ENCODE results near the gene GALNT14. TPM values are rescaled to one million over a fixed set of nuclear protein-coding genes. Genes with fewer than 3 reads are reported as not detected.

The GALNT14 gene
- total RNA-seq, 1 experiment from 2014 or later: 68.4 TPM

DNA sequence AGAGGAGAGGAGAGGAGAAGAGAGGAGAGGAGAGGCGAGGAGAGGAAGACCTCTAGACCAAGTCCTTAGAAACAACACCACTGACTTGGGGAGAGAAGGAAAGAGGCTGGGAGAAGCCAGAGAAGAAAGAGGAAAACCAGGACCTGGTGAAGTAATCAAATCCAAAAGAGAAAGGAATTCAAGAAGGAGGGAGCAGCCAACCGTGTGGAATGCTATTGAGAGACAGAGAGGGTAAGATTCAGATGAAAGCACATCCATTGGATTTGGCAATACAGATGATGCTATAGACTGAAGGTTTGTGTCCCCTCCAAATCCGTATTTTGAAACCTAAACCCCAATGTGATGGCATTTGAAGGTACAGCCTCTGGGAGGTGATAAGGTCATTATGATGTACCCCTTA, 50.7 kb downstream of the GALNT14 start:
- no peak for DNase-seq (ENCODE audit: low spot score)

DNA sequence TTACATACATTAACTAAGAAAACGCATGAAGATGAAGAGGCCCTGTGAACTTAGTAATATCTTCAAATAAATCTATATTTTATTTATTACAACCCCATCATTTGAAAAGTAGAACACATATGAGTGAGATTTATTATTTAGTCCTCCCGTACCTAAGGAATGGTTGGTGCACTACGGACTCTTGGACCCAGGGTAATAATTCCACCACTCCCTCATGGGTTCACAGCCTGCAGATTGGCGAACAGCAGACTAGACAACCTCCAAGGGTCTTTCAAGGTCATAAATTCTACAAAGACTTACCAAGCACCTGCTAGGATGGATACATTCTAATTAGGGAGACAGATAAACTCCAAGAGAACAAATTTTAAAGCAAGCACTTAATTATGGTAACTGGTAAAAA, 51.6 kb downstream of the GALNT14 start:
- no peak for DNase-seq (ENCODE audit: low spot score)

DNA sequence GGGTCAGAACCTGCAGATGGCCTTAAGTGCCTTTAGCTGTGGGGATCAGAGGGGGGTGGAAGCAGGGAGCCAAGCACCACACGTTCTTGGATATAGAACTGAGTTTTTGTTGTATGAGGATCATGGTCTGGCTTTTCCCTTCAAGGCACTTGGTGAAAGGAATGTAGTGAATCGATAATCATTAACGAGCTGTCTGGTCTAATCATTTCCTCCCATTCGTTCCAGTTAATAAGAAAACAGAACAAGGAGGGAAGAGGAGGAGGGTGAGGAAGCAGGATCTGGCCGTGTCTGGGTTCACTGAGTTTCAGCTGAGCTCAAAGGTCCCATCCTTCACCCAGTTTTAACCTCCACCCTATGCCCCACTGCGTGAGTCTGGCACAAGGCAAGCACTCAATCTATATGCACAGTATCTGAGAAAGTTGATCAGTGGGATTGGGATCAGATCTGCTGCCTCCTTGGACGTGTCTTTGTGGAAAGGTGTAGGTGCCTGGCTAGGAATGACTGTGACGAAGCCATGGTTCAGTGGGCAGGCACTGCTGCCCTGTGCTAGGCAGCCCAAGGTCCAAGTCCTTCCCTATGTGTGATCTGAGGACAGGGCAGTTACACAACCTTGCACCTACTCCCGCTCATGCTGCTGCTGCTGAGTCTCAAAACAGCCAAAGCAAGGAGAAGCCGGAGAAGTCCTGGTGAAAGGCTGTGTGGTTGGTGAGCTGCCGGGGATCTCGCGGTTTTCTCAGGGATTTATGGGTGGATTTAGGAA, 54.8 kb downstream of the GALNT14 start:
- DNase-seq (ENCODE audit: low spot score): peak; percentile 69

DNA sequence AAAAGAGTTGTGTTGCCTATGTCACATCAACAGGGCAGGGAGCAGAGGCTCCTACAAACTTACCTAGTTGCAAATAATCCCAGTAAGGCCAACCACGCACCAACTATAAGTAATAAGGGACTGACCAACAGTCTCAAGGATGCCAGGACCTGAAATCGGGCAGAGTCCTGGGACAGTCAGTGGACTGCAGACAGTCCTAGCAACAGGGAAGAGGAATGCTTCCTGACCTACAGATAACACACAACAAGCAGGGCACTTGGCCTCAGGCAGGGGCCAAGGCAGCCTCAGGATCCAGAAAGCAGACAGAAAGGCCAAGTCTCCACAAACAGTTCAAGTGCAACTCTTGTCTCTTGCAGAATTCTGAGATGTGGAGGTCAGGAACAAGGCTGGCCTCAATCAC, 56.2 kb downstream of the GALNT14 start:
- DNase-seq (ENCODE audit: low spot score): no peak

DNA sequence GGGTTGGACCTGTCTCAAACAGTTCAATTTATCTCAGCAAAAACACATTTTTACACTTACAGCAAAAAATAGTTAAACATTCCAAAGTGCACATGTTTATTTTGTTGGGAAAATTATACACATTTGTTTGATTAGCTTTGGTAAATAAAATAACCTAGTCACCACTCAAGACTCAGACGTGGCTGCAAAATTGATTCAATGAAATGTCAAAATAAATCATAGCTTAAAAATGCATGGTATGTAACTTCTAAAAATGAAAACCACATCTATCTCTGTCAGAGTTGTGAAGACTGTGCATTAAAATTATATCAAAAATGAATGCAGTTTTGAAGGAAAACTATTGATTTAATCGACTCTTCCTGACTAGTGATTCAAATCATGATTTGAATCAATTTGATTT, 56.7 kb downstream of the GALNT14 start:
- no peak for DNase-seq (ENCODE audit: low spot score)

DNA sequence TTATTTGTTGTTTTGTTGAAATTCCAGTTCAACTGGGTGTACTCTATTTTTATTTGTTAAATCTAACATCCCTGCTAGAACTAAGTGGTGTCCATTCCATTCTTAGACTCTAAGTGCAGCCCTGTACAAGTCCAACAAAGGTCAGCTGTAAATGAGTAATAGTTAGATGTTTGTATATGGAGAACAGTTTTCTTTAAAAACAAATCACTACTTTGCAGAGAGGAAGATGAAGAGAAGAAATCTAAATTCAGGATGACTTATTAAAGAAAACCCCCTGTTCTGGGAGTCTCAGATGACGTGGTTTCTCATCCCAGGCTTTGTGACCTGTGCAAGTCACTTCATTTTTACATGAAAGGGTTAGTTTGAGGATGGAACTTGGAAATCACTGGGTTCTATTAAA, 57.9 kb downstream of the GALNT14 start:
- no peak for DNase-seq (ENCODE audit: low spot score)

DNA sequence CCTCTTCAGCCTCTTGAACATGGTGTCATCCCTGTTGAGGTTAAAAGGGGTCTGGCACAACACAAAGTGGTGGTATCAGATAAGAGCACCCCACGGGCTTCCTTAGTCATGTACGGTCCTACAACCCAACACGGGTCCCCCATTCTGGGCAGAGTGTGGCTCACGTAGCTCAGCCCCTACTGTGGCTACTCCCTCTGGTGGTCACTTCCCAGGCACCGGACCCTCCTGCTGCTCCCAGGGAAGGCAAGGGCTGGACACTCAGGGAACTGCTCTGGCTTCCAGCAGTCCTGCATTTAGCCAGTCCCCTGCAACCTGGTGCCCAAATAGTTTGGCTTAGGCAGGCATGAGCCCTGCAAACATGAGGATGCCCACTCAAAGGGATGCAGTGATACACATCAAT, 58.6 kb downstream of the GALNT14 start:
- no peak for DNase-seq (ENCODE audit: low spot score)

DNA sequence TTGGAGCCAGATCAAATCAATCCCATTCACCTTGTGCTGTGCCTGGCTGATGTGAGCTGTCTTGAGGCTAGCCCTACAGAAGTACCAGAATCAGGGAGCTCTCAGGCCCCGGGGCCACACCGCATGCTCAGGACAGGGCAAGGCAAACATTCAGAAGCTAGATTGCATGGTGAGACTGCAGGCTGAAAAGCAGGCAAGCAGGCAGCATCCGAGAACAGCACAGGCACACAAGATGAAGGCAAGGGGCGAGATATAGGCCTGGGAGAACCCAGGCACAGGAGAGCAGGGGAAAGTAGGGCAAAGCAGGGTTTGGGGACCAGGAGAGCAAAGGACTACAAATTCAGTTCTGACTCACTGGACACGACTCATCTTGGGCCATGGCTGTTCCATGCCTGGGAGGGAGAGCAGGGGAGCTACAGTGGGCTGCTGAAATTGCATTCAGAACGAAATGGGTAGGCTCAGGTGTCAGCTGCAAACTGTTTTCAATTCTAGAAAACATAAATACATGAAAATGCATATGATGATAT, 59.6 kb downstream of the GALNT14 start:
- DNase-seq (ENCODE audit: low spot score): no peak

DNA sequence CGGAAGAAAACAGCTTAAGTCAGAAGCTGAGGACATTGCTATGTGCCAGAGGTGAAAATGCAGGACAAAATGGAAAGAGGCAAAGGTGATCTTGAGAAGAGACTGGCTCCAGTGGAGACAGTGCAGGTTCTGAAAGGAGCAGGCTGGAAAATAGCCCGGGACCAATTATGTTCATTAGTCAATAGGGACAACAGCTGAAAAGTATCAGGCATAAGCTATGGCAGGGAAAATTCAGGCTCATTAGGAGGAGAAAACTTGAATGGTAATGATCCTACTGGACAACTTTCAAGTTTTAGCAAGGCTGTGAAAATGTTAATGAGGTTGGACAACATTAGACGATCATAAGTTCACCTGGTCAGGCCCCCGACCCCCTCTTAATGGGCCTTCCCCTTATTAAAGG, 60.2 kb downstream of the GALNT14 start:
- DNase-seq (ENCODE audit: low spot score): no peak

DNA sequence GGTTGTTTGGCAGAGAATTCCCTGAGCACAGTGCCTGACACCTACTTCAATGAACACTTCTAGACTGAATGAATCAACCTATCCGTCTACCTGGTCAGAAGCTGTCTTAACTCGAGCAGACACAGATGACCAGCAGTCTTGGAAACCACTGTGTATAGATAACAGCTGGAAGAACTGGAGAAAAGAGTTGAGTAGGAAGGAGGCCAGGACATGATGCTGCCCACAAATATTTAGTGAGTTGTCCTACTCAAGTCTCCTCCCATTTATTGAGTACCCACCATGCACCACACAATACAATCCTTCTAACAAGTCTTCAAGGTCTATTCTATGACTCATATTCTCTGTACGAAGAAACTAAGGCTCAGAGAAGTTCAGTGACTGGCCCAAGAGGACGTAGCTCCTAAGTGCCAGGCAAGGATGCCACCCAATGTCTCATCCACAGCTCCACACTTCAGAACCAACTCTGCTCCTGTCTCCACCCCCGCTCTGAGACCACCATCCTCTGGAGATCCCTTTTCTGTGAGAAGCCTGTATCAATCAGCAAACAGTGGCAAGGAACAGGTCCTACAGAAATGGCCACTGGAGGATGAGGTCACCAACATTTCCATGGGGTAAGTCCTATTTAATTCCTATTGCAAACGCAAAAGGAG, 62.2 kb downstream of the GALNT14 start:
- DNase-seq (ENCODE audit: low spot score): no peak

DNA sequence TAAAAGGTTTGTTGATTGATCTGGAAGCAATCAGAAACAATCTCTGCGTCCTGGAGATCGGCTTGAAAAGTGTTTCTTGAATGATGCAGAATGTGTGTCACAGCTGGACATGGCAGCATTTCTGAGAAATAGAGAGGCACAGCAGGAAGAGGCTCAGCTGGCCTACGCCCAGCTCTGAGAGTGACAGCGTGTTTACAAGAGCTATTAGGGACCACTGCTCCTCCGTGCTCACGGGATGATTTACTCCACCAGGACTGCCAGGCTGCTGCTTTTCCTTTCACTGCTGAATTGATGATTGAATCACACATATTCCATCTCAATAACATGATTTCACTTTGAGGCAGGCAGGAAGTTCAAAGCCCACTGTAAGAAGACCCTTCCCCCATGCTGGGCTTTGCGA, 62.8 kb downstream of the GALNT14 start:
- no peak for DNase-seq (ENCODE audit: low spot score)

DNA sequence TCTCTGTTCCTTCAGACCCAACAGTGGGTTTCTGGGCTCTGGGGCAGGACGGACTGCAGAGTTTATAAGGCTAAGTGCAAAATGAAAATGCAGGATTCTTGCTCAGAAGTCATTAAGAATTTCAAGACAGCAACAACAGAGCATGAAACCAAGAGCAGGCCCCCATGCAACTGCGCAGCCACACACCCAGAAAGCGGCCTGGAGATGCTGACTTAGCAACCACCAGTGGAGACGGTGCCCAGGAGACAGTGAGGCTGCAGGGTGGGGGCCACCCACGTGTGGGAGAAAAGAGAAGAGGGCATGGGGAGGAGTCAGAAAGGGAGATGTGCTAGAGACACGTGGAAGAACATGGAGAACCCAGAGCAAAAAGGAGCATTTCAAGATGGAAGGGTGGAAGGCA, 66.5 kb downstream of the GALNT14 start:
- no peak for DNase-seq (ENCODE audit: low spot score)

DNA sequence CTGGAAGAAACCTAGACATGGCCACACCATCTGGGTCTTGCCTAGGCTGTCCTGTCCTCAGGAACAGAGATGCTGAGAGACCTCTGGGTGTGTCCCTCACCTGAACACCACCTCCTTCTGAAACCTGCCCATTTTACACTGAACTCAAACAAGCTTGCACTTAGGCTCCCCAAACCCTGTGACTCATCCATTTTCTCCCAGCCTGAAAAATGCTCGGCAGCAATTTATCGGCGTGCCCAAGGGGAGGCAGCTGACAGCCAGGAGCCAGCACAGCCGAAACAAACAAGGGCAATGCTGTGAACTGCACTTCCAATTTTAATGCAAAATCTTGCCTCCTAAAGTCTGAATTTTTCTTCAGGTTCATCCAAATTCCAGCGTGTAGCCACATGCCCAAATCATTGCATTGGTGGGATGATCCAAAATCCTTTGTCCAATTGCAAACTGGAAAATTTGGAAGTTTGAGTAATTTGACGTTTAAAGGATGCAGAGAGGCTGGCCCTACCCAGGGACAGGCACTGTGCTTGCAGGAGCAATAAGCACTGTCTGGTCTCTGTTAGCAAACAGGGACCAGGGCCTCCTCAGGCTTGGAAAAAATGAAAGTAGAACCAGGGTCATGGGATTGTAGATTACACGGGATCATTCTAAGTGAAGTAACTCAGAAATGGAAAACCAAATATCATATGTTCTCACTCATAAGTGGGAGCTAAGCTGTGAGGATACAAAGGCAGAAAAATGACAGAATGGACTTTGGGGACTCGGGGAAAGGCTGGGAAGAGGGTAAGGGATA, 67.7 kb downstream of the GALNT14 start:
- no peak for DNase-seq (ENCODE audit: low spot score)

DNA sequence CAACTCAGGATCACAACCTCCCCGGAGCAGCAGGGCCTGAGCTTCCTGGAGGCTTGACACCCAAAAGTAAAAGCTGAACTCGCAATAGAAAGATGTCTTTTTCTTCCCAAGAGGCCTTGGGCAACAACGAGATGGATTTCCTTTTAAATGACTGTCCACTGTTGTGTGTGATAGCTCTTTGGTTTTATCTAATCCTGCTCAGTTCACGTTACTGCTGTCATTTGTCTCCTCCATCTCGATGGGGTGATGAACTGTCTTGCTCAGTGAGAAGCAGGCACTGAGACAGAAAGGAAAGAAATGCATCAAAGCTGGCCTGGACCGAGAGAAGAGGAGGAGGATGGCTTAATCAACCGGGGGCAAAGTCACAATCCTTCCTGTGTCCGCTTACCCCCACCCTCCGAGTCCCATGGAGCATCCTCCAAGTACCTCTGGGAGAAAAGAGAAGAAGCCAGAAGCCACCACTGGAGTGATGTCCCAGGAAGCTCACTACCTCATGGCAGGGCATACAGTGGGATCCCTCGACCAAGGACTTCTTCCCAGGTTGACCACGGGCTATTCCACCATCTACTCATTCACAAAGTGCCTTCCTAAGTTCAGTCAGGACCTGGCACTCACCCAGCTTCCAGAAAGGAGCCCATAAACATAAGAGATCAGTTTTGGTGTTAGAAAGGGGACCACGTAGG, 68.5 kb downstream of the GALNT14 start:
- no peak for DNase-seq (ENCODE audit: low spot score)

DNA sequence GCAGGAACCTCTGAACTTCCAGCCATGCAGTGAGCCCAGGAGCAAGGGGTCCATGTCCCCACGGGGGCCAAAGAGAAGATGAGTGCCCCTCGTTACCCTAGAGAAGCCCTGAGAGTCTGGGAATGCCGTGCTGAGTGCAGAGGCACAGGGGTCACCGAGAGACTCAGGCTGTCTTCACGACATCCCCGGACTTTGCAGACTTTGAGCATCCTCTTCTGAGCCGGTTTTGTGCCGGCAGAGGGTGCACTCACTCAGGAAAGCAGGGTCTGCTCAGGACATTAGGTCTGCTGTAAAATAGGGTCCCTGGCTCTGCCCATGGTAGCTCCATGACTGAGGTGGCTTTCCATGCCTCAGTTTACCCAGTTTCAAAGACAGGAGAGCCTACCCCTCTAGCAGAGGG, 71.0 kb downstream of the GALNT14 start:
- no peak for DNase-seq (ENCODE audit: low spot score)

DNA sequence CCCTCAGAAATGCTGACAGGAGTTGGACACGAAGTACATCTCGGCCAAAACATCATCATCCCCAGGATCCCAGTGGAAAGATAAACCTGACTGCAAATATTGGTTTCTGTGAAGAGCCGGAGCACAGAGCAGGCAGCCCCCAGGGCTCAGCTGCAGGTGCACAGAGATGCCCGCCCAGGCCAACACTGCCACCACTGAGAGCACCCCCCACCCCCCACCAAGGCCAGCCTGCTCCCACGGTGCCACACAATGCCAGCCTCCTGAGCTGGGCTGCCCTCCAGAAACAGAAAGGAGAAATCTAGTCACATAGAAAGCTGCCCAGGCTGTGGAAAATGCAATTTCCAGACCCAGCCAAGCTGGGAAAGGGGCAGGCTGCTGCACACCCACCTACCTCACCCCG, 71.7 kb downstream of the GALNT14 start:
- DNase-seq (ENCODE audit: low spot score): no peak

DNA sequence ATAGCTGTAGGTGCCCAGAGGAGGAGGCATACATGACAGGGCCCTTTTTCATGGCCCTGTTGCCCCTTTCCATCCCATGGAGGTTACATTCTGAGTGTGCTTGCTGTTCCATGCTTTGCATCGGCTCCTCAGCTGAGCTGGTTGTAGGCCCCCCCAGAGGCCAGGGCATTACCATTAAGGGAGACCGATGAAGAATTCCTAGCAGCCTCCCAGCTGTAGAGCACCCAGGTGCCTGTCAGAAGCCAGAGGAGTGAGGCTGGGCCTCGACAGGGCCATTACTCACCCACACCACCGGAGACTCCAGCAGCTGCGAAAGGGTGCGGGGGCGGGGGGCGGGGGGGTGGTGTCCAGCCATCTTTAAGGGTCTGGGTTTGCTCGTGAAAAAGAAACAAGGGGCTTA, 72.2 kb downstream of the GALNT14 start:
- DNase-seq (ENCODE audit: low spot score): no peak

DNA sequence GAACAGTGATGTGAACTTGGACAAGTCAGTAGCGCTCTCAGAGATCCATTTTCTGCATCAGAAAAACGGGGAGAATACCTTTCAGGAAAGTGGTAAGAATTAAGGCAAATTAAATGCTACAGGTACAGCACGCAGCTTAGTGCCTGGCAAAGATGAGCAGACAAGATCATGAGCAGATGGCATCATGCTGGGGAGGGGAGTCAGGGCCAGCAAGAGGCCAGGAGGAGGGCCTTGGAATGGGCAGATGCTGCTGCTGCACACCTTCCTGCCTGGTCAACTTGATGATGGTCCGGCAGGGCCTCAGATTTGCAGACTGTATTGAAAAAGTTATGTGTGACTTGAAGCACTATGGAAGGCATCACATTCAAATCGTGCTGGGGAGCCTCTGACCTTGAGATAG, 72.9 kb downstream of the GALNT14 start:
- no peak for DNase-seq (ENCODE audit: low spot score)

DNA sequence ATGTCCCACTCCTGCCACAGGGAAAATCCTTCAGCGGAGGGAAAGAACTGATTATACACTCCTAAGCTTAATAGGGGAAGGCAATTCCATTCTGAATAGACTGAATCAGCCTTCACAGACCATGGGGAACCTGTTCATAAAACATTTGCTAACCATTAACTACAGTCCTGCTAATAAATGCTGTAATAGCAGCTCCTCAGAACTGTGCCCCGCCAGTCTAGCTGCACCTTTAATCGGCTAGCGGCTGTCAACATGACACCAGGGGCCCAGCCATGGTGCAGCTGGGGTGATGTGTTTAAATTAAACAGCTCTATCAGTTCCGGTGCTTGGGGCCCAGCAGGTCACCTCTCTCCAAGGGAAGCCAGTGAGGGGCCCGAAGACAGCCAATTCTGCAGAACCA, 77.8 kb downstream of the GALNT14 start:
- DNase-seq (ENCODE audit: low spot score): peak; percentile 55

DNA sequence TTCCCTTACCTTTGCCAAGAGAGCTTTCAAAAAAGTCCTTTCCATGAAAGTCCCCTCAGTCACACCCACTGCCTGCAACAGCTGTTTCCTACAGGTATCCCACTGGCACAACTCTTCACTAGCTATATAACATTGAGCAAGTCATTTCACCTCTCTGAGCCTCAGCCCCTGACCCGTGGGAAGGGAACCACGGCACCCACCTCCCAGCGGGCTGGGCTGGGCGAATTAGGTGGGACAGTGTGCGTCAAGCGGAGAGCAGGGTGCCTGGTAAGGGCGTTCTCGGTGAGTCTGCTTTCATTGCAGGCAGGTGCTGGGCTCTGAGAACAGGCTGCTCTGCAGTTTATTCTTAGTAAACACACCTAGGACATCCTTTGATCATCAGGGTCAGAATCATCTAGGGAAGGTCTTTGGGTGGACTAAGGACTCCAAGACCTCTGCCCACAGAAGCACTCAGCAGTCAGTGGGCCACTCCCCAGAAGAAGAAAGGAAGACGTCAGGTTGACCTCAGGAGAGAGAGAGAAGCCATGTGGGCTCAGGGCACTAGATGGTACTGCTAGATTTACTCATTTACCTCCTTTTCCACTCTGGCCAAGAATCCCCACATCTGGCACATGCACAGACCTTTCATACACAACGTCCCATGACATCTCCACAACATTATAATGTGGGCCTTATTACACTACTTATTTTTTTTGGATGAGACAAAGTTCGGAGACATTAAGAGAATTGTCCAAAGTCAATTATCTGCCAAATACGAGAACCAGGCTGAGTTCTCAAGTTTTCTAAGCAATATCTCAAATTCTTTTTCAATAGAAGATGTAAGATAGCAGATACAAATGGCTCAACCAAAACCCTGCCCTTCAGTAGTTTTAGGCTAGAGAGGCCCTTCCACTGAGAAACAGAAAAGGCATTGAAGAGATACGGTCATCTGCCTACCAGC, 79.9 kb downstream of the GALNT14 start:
- no peak for DNase-seq (ENCODE audit: low spot score)

DNA sequence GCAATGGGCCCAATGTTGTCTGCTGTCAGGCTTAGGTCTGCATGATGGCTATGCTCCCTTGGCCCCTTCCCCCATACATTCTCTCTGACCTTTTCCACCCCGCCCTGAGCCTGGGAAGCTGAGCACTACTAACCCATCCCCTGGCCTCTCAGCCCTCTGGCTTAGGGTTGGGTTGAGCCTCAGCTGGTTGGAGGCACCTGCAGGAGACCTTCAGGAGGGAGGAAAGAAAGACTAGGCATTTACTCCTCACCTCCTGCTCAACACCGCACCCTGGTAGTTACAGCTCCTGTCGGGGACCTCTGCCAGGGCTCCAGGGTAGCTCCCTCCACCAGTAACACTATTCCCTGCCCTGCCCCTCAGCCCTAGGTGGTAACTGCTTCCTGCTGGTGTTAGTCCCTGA, 80.5 kb downstream of the GALNT14 start:
- DNase-seq (ENCODE audit: low spot score): no peak
